Measurements from ENCODE around the gene MDGA2.
"Not testable (repeated sequence)": the region's sequence is repeated elsewhere in the genome, so short reads cannot be mapped to it uniquely, and the experiment has no call there.

MDGA2 gene

GRCh38 chr14:47345016-47345415 lies 330.4 kb downstream of the MDGA2 start:
- DNase-seq (ENCODE audit: low read depth in 2 of 2, low spot score in 1 of 2), result no peak

DNA sequence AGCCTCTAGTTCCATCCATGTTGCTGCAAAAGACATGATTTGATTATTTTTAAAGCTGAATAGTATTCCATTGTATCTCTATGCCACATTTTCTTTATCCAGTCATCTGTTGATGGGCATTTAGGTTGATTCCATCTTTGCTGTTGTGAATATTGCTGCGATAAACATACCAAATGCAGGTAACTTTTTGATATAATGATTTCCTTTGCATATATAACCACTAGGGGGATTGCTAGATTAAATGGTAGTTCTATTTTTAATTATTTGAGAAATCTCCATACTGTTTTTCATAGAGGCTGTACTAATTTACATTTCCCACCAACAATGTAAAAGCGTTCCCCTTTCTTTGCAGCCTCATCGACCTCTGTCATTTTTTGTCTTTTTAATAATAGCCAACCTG lies 342.5 kb downstream of the MDGA2 start:
- no peak for DNase-seq (ENCODE audit: low read depth in 2 of 2, low spot score in 1 of 2)

- no peak for DNase-seq (ENCODE audit: low read depth in 2 of 2, low spot score in 1 of 2)
Observed at GRCh38 chr14:47332106-47332505, 343.3 kb downstream of the MDGA2 start.

- no peak for DNase-seq (ENCODE audit: low read depth in 2 of 2, low spot score in 1 of 2)
Observed at GRCh38 chr14:47328376-47328775, 347.0 kb downstream of the MDGA2 start.

DNA sequence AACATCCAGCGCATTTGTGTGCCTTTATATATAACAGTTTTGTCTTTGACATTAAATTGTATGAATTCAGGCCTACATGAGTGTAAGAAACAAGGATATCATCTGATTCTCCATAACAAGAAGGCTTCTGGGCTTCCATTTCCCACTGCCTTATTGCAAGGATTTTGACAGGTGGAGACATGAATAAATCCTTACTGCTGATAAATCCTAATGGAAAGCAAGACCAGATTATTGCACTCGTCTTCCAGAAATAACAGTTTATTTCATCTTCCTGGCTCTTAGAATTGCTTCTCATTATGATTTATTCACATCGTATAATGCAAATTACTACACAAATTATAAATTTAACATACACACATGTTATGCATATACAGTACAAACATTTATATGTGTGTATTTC lies 348.1 kb downstream of the MDGA2 start:
- DNase-seq (ENCODE audit: low read depth in 2 of 2, low spot score in 1 of 2), result no peak

GRCh38 chr14:47322751-47323150 lies 352.7 kb downstream of the MDGA2 start:
- DNase-seq (ENCODE audit: low read depth in 2 of 2, low spot score in 1 of 2), result no peak

- no peak for DNase-seq (ENCODE audit: low read depth in 2 of 2, low spot score in 1 of 2)
Observed at GRCh38 chr14:47302121-47302520, 373.3 kb downstream of the MDGA2 start.

GRCh38 chr14:47300796-47301195 lies 374.6 kb downstream of the MDGA2 start:
- no peak for DNase-seq (ENCODE audit: low read depth in 2 of 2, low spot score in 1 of 2)

GRCh38 chr14:47297374-47297773 lies 378.0 kb downstream of the MDGA2 start:
- DNase-seq (ENCODE audit: low read depth in 2 of 2, low spot score in 1 of 2), result no peak

- no peak for DNase-seq (ENCODE audit: low read depth in 2 of 2, low spot score in 1 of 2)
Observed at GRCh38 chr14:47284283-47284682, 391.1 kb downstream of the MDGA2 start.

- DNase-seq (ENCODE audit: low read depth in 2 of 2, low spot score in 1 of 2), result not testable (repeated sequence)
Observed at GRCh38 chr14:47281761-47282160, 393.6 kb downstream of the MDGA2 start.

- no peak for DNase-seq (ENCODE audit: low read depth in 2 of 2, low spot score in 1 of 2)
Observed at GRCh38 chr14:47278233-47278842, 397.1 kb downstream of the MDGA2 start.

DNA sequence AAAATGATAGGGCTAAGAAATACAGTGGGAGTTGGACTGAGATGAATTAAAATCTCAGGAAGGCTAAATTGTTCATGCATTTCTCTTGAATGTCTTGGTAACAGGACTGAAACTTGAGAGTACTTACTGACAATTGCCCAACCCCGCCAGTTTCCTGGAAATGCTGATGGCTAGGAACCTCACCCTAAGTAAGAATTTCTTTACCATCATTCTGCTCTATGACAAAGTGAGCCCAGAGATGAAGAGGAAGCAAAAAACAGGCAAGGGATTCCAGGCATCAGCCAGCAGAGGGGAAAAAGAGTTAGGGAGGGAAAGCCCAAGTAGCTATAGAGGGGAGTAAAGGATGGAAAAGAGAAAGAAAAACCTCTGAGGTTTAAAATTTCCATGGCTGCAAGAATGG lies 397.7 kb downstream of the MDGA2 start:
- DNase-seq (ENCODE audit: low read depth in 2 of 2, low spot score in 1 of 2), result no peak

- no peak for DNase-seq (ENCODE audit: low read depth in 2 of 2, low spot score in 1 of 2)
Observed at GRCh38 chr14:47276931-47277330, 398.5 kb downstream of the MDGA2 start.

- no peak for DNase-seq (ENCODE audit: low read depth in 2 of 2, low spot score in 1 of 2)
Observed at GRCh38 chr14:47273939-47274338, 401.5 kb downstream of the MDGA2 start.

DNA sequence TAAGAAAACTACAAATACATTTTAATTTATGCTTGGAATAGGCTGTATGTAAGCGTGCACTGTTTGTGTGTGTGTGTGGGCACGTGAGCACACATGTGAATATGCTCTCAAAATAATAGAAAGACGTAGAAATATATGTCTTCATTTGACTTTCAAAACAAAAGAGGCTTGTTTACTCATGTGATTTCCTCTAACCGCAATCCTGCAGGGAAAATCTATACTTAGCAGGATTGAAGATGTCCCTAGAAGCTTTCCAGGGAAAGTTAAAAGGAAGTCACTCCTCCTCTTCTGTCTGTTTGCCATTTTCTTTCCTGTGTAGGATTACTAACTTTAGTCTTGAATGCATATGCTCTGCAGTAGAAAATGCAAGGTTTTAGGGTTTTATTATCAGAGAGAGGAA lies 404.7 kb downstream of the MDGA2 start:
- no peak for DNase-seq (ENCODE audit: low read depth in 2 of 2, low spot score in 1 of 2)

DNA sequence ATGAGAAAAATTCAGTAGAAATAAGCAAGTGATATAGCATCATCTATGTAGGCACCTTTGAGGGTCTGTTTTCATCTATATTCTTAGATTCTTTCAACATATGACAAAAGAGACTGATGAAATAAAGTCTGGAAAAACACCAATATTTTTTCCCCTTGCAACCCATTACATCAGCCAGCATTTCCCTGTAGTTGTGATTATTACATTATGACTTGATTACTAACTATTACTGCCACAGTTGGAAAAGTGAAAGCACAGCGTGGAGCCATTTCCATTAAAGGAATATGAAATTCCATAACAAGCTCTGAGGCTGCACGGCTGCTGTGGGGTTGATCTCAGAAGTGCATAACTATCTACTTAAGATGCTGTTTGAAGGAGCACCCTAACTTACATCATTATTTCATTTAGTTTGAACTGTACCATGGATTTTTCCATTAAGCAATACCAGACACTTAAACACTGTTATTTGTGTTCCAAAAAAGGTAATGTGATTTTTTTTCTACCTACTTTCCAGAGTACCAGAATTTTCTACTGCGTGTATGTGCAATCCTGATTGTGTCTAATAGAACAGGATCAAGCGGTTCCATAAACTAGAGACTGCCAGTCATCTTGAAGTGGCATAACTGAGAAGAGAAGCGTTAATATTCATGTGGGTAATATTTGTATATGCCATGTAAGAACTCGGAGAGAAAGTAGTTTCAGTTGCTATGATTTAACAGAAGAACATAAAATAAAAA lies 405.5 kb downstream of the MDGA2 start:
- no peak for DNase-seq (ENCODE audit: low read depth in 2 of 2, low spot score in 1 of 2)

DNA sequence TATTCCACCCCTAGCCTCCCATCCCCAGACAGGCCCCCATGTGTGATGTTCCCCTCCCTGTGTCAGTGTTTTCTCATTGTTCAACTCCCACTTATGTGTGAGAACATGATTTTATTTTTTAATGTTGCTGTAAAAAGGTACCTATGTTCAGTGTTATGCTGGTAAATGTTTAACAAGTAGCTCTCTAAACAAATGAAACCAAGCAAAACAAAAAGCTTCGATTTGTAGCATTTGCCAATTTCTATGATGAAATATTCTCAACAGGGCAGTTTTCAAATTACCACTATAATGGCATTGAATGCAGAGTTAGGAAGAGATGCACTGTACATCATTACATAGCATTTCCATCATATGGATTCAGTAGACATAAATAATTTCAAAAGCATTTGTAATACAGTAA lies 410.6 kb downstream of the MDGA2 start:
- no peak for DNase-seq (ENCODE audit: low read depth in 2 of 2, low spot score in 1 of 2)

DNA sequence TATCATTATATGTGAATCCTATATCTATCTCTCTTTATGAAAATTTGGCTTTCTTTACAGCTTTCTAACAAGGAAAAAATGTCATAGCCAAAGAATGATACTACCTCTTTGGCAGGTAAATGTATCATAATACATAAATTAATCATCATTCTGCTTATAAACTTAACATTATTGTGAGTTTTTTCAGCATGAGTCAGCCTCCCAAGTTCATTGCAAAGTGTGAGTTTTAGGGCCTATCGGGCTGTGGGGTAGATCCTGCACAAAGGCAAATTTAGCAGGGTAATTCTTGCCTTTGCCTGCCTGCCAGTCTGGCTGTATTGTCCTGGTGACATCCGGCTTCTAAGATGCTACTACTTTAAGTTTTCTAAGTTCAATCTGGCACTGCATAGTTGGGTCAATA lies 412.6 kb downstream of the MDGA2 start:
- DNase-seq (ENCODE audit: low read depth in 2 of 2, low spot score in 1 of 2), result no peak

- DNase-seq (ENCODE audit: low read depth in 2 of 2, low spot score in 1 of 2), result no peak
Observed at GRCh38 chr14:47261350-47261749, 414.1 kb downstream of the MDGA2 start.

DNA sequence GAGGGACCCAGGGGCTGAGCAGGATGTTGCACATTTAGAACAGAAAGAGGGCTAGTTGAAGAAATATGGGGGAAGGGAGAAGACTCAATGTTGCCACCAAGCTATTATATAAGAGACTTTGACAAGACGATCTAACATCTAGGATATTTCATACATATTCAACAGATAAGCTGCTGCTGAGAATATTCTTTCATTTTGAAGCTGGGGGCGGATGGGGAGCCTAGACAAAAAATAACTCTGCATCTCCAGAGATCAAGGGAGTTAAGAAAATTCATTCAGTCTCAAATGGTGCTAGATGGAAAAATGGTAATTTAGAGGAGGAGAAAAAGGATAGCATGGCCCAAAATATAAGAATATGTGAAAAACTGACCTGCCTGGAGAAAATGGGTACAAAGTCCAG lies 415.6 kb downstream of the MDGA2 start:
- no peak for DNase-seq (ENCODE audit: low read depth in 2 of 2, low spot score in 1 of 2)

- no peak for DNase-seq (ENCODE audit: low read depth in 2 of 2, low spot score in 1 of 2)
Observed at GRCh38 chr14:47257013-47257412, 418.4 kb downstream of the MDGA2 start.

- DNase-seq (ENCODE audit: low read depth in 2 of 2, low spot score in 1 of 2), result no peak
Observed at GRCh38 chr14:47252802-47253201, 422.6 kb downstream of the MDGA2 start.

Data from stimulated activated CD8-positive, alpha-beta memory T cell treated with anti-CD3 and anti-CD28 coated beads, Interleukin-4, amount 100 ng/mL, for 1 hour (primary cell).